Epithelial cell of prostate (primary cell): Measurements from ENCODE around the gene LLCFC1.

Experiments
- DNase-seq: peaks from one replicate; pipeline ENCODE4 v3.0.0-alpha.2; 2011; ENCODE audit warnings: low read depth, low spot score
- H3K27ac ChIP-seq: fragments of 450-650 bp; 2 replicates; pipeline ENCODE4 v1.5.1; 2017; ENCODE audit warnings: mild to moderate bottlenecking

Gene LLCFC1

GRCh38 chr7:142935941-142936565 is 3.2 kb upstream of the LLCFC1 start:
- no peak overlapping the region for H3K27ac ChIP-seq
- DNase-seq = no peak

GRCh38 chr7:142938611-142939010 is 673 bp upstream of the LLCFC1 start:
- no peak for DNase-seq
- no peak overlapping the region for H3K27ac ChIP-seq

GRCh38 chr7:142940966-142941535 is 1.8 kb downstream of the LLCFC1 start:
- no peak for DNase-seq
- no peak overlapping the region for H3K27ac ChIP-seq

GRCh38 chr7:142941541-142941940 is 2.3 kb downstream of the LLCFC1 start:
- no peak for DNase-seq
- no peak overlapping the region for H3K27ac ChIP-seq

GRCh38 chr7:142942746-142943145 is 3.5 kb downstream of the LLCFC1 start:
- H3K27ac ChIP-seq = no peak overlapping the region
- no peak for DNase-seq

- DNase-seq = peak; percentile 54
- no peak overlapping the region for H3K27ac ChIP-seq
Measured at GRCh38 chr7:142943706-142944268, 4.5 kb downstream of the LLCFC1 start.

GRCh38 chr7:142945001-142945400 is 5.7 kb downstream of the LLCFC1 start:
- H3K27ac ChIP-seq = no peak overlapping the region
- DNase-seq = no peak

- no peak for DNase-seq
- no peak overlapping the region for H3K27ac ChIP-seq
Measured at GRCh38 chr7:142948603-142949002, 9.3 kb downstream of the LLCFC1 start.

GRCh38 chr7:142950235-142950634 is 11.0 kb downstream of the LLCFC1 start:
- no peak overlapping the region for H3K27ac ChIP-seq

GRCh38 chr7:142954680-142955268 is 15.5 kb downstream of the LLCFC1 start:
- DNase-seq = no peak
- no peak overlapping the region for H3K27ac ChIP-seq

More at GRCh38 chr7:142950235-142950634, 11.0 kb downstream of the LLCFC1 start:
- no peak for DNase-seq

GRCh38 chr7:142956951-142957623 is 17.8 kb downstream of the LLCFC1 start:
- peak; percentile 37 for DNase-seq
- H3K27ac ChIP-seq = peak overlapping the region; percentile 17

- DNase-seq = no peak
- H3K27ac ChIP-seq = no peak overlapping the region
Measured at GRCh38 chr7:142957723-142958122, 18.4 kb downstream of the LLCFC1 start.

- no peak overlapping the region for H3K27ac ChIP-seq
- DNase-seq = no peak
Measured at GRCh38 chr7:142959202-142959601, 19.9 kb downstream of the LLCFC1 start.

GRCh38 chr7:142960955-142961512 is 21.8 kb downstream of the LLCFC1 start:
- H3K27ac ChIP-seq = no peak overlapping the region
- DNase-seq = no peak

- no peak for DNase-seq
Measured at GRCh38 chr7:142961595-142961972, 22.3 kb downstream of the LLCFC1 start.

GRCh38 chr7:142961973-142962926 is 23.0 kb downstream of the LLCFC1 start, which contains the start of gene KEL:
Gene KEL (minus strand): TSS chr7:142962363. CDS start chr7:142962206, 157 bp downstream.
- DNase-seq = no peak
- H3K27ac ChIP-seq = no peak within 1 kb of the TSS

More at GRCh38 chr7:142961595-142961972, 22.3 kb downstream of the LLCFC1 start:
- H3K27ac ChIP-seq = no peak overlapping the region

- no peak for DNase-seq
- H3K27ac ChIP-seq = no peak overlapping the region
Measured at GRCh38 chr7:142962991-142963390, 23.7 kb downstream of the LLCFC1 start.

GRCh38 chr7:142963993-142964392 is 24.7 kb downstream of the LLCFC1 start:
- H3K27ac ChIP-seq = no peak overlapping the region
- DNase-seq = no peak

GRCh38 chr7:142964502-142965246 is 25.4 kb downstream of the LLCFC1 start:
- no peak for DNase-seq
- no peak overlapping the region for H3K27ac ChIP-seq
